ENCODE measurements around the gene PAFAH2.
A peak's percentile ranks its signal among the peaks of the same experiment; 100 is the strongest.
"Not testable (repeated sequence)": the region's sequence is repeated elsewhere in the genome, so short reads cannot be mapped to it uniquely, and the experiment has no call there.

PAFAH2 gene

DNA sequence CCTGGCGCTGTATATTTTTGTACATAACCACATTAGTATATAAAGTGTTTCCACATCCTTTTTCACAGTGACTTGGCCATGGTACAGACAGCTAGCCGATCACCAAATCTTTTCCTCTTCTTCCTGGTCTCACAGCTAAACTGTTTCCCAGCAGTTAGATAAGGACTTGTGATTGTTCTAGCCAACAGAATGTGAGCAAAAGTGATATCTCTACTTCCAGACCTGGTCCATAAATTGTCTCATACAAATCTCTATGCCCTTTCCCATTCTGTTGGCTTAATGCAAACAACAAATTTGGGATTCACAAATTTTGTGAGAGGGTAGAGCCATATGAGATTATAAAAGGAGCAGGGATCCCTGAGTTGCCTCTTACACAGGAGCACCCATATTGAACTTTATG is 19.5 kb downstream of the PAFAH2 start:
- DNase-seq, result no peak

DNA sequence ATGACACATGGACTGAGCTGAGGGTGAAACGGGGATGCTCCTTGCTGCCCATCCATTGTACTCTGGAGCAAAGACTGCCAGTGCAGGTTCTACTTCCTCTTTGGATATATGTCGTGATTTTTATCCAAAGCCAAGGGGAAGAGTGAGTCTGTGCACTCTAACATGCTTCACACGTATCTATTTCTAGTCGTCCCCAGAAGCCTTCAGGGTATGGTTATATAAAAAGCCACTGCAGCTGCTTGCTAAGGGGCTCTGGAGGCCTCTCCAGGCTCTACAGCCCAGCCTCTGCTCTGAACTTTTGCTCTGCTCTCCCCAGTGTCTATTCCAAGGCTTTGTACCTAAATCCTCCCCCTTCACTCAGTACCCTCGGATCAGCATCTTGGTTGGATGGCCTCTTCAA is 20.1 kb downstream of the PAFAH2 start:
- DNase-seq, result no peak

DNA sequence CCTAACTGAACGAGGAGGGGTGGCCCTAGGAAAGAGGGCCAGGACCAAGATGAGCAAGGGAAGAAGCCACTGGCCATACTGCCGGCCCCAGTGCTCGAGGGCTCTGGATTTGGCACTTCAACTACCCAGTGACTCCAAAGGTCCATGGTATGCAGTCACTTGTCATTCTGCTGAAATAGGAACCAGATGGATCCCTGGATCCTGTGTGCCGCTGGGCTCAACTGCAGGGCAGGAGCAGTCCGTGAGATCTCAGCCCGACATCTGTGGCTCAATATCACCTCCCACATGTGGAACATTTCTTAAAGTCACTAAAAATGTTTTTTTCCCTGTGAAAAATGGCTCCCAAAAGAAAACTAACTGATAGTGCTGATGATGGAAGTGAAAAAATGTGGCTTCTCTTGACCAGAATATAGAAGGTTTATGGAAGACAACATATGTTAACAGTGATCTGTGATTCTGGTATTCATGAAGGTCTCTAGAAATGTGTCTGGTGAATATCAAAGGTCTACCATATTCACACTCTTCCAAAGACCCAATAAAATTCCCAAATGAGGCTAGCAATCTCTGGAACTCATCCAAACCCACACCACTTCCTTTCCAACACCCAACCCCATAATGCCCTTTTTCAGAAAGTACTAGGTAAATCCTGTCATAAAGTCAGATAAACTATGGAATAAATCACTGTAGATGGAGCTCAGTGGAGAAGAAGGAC is 24.1 kb downstream of the PAFAH2 start:
- no peak for DNase-seq

DNA sequence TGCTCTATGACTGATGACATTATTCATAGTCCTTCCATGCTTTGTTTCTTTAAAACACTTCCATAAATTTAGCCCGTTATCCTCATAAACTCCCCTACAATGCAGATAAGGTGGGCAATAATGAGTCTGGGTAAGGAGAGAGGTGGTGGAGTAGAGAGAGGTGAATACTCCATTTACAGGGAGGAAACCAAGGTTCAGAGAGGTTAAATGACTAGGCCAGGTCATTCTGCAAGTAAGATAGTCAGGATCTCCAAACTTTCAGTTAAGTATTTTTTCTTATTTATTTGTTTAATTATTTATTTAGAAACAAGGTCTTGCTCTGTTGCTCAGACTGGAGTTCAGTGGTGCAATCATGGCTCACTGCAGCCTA is 26.1 kb downstream of the PAFAH2 start:
- no peak for DNase-seq

DNA sequence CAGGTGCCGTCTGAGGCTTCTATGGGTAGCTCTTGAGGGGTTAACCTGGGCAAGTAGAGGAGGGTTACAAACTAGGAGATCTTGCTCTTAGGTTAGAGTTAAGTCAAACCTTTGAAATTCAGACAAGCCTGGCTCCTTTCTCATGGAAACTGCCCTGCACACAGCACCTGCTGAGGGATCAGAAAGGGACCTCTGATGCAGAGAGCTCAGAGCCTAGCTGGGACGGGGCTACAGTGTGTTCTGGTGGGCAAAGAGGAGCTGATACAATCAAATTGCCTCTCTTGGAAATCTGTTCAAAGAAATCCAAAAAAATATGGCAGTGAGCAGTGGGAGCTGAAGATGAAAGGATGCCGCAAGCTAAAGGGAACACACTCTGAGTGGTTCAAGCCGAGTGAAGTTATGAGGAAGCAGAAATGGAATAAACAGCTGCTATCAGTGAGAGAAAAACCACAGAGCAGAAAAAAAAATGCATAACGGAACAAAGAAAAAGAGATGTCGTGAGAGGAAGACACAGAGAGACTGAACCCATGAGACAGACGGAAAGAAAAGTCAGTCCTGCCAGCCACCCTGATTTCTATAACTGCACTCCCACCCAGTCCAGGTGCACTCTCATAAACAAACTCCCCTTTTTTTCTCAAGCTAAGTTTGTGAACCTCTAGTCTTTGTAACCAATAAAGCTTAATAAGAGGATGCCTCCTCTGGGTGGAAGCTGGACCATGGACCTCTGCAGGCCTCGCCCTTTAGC is 26.6 kb downstream of the PAFAH2 start:
- no peak for DNase-seq

DNA sequence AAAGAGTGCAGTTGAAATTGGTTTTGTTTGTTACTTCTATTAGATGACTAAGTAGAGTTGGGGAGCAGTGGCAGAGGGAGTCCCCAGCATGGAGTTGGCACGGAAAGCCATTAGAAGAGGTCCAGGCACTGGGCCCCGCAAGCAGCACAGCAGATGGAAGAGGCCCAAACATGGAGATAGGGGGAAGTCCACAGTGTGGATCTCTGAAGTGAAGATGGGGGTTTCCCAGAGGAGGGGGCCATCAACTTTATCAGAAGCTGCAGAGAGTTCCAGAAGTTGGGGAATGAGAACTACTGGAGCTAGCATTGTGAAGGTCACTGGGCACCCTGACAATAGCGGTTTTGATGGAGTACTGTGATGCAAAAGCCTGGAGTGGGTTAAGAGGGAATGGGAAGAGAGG is 30.6 kb downstream of the PAFAH2 start:
- DNase-seq, result no peak

DNA sequence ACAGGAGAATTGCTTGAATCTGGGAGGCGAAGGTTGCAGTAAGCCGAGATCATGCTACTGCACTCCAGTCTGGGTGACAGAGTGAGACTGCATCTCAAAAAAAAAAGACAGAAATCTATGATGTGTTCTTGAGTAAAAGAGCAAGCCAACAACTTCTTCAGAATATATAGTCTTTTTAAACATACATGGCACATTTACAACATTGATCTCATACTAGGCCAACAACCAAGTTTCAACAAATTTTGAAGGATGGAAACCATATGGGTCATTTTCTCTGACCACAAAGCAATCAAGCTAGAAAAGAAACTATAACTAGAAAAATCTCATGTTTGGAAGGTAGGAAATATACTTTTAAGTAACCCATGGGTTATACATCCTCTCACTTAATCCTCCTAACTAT is 38.3 kb downstream of the PAFAH2 start:
- DNase-seq, result no peak

DNA sequence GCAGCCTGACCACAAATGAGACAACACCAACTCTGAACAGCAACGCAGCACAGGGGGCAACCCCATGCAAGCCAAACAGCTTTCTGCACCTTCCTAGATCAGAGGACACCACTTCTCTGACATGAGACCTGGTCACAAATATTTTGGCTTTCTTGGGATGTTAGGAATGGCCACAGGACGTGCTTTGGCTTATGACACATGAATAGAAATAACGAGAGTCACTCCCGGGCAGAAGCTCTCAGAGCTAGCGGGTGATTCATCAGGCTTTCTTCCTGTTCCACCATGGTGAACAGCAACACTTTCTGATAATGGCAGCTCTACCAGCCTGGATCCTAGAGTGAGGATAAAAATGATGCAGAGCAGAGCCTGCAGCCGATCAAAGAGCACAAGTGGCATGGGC is 39.4 kb downstream of the PAFAH2 start:
- DNase-seq, result no peak

DNA sequence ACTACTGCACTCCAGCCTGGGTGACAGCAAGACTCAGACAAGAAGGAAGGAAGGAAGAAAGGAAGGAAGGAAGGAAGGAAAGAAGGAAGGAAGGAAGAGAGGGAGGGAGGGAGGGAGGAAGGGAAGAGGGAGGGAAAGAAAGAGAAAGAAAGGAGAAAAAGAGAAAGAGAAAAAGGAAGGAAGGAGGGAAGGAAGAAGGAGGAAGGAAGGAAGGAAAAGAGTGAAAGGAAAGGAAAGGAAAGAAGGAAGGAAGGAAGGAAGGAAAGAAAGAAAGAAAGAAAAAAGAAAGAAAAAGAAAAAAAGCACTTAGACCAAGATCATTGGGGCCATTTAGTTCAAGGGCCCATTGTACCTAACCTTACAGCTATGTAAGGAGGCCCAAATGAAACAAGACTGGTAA is 42.3 kb downstream of the PAFAH2 start:
- no peak for DNase-seq

DNA sequence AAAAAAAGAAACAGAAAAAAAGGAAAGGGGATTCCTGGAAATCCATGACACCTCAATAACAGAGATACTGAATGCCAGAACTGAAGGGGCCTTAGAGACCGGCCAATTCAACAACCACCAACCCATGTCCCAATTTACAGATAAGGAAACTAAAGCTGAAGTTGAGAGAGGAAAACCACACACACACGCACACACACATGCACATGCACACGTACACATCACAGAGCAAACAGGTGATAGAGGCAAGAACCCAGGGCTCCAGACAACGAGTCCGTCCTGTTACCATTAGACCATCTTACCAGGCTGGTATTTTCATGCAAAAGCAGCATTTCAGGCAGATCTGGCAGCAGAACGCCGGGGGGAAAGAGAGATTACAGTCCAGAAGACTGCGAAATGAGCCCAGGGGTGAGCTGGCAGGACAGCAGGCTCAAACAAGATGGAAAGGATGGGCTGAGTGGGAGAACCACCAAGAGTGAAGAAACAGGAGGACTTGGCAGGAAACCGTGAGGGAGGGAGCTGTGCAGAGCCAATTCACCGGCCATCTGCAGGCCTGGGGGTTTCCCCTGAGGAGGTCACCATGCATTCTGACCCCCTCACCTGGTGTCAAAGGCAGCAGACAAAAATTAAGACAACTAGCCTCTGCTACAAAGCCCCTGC is 43.5 kb downstream of the PAFAH2 start:
- no peak for DNase-seq

DNA sequence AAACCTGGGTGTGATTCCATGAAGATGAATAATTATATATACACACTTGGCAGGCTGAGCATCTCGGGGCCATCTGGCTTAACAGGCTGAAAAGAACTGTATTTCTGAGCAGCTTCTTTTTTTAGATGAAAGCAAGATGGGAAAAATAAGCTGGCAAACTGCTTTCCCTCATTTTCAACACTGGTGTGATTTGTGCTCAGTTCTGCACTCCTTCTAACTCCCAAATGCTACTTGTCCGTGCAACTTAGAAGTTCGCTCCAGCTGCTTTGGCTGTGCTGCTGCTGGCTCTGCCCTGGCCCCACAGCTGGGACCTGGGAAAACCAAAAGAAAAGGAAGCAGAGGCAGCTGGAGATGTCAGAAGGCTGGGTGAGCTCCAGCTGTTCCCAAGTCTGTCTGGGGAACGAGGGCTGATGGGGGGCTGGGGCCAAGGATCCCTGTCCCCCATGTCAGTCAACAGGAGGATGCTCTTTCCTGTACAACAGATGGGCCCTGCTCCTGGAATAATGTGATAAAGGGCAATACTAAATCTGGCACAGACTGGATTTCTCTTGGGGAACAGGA is 44.9 kb downstream of the PAFAH2 start:
- DNase-seq, result no peak

DNA sequence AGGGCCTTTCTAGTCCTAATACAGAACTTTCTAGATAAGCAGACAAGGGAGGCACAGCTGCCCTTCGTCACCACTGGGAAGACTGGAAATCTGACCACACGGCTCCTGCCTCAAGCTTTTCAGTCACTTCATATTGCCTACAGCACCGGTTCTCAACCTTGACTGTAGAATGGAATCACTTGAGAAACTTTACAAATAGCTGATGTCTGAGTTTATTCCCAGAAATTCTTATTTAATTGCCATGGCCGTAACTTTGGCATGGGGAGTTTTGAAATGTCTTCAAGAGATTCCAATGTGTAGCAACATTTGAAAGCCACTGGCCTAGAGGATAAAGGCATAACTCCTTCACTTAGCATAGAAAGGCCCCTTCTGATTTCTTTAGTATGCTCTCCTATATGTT is 49.2 kb downstream of the PAFAH2 start:
- DNase-seq, result no peak

DNA sequence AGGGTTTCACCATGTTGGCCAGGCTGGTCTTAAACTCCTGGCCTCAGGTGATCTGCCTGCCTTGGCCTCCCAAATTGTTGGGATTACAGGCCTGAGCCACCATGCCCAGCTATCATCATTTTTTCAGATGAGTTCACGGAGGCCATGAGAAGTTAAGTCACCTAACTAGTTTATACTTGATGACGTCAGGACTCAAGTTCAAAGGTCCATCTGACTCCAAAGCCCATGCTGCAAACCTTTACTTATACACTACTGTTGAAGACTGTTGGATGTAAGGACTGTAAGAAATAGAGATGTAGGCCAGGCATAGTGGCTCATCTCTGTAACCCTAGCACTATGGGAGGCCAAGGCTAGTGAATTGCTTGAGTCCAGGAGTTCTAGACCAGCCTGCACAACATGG is 50.8 kb downstream of the PAFAH2 start:
- no peak for DNase-seq

DNA sequence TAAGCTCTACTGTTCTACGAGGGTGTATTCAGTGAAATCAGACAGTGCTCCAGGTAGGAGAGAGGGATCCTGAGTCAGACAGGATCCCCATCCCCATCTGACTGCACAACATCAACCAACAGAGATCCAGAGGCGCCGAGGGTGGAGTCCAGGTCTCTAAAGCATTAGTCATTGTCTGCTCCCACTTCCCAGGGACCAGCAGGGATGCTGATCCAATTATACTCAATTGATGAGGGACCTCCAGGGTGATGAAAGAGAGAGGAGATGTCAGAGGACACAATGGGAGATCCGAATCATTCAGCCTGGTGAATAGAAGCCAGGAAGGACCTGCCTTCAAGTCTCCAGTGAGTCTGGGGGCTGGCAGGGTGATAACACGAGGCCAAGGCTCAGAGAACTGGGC is 52.1 kb downstream of the PAFAH2 start:
- no peak for DNase-seq

DNA sequence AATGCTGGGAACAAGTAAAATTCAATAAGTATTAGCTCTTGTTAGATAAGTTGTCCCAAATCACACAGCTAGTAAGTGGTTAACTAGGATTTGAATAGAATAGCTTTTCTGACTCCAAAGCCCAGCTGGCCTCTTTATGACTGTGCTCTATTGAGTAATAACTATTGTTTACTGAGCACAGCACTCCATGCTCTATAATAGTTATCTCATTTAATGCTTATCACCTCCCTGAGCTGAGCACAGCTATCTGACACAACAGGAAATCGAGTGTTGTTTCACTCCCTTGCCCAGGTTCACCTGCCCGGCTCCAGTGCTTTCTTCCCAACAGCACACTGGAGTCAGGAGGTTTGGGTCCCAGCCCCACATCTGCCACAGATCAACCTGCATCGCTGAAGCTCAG is 52.9 kb downstream of the PAFAH2 start:
- no peak for DNase-seq

DNA sequence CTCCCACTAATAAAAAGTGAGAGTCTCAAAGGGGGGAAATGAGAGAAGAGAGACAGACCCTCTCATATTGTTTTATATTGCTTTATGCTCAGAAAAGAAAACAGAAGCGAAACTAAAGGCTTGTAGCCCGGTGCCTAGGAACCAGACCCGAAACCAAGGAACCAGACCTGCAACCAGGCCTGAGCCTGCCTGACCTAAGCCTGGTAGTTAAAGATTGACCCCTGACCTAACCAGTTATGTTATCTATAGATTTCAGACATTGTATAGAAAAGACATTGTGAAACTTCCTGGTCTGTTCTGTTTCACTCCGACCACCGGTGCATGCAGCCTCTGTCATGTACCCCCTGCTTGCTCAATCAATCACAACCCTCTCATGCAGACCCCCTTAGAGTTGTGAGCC is 54.4 kb downstream of the PAFAH2 start:
- DNase-seq, result not testable (repeated sequence)

DNA sequence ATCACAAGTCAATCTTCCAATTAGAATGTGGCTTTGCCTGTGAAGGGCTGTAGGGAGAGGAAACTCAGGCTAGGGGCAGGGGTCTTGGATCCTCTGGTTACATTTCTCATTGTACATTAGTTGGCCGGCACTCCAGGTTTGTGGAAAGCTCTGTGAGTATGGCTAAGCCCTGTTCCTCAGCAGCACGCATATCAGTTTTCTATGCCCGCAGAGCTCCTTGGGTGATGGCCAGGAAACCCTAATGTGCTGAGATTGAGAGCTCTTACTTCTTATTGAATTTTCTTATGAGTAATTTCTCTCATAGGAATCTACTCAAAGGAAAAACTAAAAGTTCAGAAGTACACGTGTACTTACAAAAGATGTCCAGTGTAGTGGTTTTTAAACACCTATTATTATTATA is 60.9 kb downstream of the PAFAH2 start:
- no peak for DNase-seq

DNA sequence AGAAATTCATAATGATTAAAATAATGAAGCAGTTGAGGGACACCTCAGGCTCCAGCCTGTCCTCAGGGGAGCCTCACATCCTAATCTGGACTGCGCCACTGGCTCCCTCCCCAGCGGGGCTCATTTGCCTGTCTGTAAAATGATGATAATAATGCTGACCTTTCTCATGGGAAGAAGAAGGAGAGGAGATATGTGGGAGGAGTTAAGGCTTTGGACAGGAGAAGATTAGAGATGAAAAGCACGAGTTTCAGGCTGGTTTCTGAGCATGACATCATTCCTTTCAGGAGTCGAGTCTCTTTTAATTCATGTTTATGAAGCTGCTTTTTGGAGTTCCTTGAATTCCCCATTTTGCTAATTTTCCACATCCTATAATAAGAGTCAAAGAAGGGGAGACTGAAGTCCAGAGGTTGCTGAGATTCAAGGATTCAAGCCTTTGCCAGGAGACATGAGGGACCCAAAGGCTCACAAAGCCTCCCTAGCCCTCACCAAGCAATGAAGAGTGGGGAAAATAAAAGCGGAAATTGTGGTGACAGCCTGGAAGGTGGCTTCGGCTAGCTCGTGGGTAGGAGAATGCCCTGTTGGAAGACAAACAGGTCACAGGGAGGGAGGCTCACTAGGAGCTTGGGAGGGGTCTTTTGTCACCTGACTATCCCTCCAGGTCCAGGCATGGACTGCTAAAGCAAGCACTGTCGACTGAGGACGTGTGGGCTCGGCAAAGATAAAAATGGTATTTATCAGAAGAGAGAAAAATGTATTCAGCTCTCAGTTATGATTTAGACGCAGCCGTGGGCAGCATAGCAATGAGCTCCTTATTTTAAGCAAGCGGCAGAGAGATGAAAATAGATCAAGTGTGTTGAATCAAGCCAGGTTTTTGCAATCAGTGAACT is 64.1 kb downstream of the PAFAH2 start:
- no peak for DNase-seq

DNA sequence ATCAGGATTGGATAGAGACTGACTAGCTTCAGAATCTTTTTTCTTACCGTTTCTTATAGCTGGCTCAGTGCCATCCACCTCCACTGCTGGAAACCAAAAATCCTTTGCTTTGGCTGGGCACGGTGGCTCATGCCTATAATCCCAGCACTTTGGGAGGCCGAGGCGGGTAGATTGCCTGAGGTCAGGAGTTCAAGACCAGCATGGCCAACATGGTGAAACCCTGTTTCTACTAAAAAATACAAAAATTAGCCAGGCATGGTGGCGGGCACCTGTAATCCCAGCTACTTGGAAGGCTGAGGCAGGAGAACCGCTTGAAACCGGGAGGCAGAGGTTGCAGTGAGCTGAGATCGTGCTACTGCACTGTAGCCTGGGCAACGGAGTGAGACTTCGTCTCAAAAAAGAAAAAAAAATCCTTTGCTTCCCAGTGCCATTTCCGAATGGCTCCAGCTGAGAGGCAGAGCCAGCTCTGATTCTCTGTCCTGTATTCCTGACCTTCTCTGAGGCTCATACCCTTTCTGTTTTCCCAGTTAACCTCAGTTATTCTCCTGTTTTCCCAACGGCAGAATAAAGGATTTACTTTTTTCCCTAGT is 65.0 kb downstream of the PAFAH2 start:
- not testable (repeated sequence) for DNase-seq

DNA sequence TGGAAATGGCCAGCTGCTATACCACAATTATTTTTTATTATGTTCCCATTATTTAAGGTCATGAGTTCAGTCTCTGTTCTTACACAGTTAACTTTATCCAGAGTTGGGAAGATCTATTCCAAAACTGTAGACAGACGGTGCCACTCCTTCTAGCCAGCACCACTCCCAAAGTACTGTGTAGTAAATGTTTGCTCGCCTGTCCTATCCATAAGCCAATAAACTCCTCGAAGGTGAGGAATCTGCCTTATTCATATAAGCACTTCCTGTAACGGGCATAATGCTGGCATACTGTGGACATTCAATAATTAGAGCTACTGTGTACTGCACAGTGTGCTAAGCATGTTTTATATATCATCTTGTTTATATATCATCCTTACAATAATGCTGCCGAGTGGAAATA is 65.5 kb downstream of the PAFAH2 start:
- DNase-seq, result no peak

DNA sequence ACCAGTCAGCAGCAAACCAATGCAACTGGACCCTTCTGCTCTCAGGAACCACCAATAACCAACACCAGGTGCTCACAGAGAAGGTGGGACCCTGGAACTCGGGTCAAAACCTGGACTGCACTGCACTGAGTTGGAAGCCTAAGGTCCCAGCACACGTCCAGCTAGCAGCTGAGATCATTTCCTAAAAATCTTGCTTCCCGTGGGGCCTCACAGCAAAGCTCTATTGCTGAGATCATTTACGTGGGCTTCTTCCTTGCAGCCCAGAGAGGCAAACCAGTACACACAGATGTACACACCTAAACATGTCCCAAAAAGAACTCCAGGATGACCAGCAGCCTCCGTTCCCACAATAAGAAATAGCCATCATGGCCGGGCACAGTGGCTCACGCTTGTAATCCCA is 68.8 kb downstream of the PAFAH2 start:
- DNase-seq, result no peak

DNA sequence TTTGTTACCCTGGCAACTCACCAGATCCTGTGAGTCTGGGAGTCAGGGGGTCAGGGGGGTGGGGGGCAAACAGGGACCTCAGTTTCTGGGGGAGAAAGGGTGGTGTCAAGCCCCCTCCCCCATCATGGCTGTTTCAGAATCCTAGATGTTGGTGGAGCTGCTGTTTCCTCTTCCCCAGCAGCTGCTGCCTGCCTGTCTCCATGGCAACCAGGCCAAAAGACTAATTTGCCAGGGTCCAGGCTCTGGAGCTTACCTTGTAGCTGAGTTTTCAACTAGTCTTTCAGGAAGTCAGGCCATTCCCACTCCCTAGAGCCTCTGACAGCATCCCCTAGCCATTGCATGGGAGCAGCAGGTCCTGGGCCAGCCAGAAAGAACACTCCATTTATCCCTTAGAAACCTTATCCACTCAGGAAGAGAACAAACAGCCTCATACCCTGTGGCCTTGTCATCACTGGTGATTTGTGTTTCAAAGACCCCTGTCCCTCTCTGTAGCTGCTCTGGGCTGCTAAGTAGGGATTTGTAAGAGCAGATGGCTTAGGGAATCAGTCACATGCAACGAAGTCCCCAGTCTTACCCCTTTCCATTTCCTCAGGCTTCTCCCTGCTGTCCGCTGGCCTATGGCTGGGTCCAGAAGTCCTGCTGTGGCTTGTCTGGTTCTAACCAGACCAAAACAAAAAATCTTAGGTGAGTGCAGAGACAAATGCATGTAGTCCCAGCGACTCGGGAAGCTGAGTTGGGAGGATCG is 70.2 kb downstream of the PAFAH2 start:
- DNase-seq, result peak; percentile 84

Data from NCI-H1105 (cell line).